AML-193 (cell line): ENCODE results near the gene PTPRR.
"Not testable (repeated sequence)": the region's sequence is repeated elsewhere in the genome, so short reads cannot be mapped to it uniquely, and the experiment has no call there.

ENCODE experiments used
- DNase-seq, 2 experiments: peaks; one replicate each; lab custom pipeline; 2025; lab: John Stamatoyannopoulos, UW

PTPRR gene

DNA sequence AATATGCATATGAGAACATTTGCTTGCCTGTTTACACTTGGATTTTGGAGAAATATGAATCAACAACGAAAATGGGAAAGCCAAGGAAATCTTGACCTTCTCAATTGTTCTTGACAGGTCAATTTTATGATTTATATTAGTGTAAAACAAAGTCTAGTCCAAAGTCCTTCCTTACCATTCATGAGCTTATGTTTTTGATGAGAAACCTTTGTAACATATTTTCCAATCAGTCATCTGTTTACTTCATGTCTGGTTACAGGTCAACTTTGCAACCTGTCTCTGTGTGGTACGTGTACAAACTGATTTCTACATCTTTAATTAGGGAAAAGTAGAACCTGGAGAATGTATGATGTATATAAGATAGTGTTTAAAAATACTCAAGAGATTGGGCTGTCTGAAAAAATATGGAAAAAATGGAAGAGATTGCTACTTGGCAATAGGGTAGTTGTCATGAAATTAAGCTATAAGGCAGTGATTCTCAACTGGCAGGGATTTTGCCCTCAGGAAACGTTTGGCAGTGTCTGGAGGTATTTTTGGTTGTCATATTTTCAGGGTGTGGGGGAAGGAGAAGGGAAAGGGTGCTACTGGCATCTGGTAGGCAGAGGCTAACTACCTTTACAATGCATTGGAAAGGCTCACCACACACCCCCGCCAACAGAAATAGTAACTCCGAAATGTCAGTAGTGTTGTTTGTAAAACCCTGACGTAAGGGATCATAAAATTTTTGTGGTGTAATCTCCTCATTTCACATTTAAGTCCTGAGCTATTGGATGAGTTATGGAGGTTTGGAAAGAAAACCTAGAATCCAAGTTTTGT lies 172.9 kb downstream of the PTPRR start:
- no peak for DNase-seq

DNA sequence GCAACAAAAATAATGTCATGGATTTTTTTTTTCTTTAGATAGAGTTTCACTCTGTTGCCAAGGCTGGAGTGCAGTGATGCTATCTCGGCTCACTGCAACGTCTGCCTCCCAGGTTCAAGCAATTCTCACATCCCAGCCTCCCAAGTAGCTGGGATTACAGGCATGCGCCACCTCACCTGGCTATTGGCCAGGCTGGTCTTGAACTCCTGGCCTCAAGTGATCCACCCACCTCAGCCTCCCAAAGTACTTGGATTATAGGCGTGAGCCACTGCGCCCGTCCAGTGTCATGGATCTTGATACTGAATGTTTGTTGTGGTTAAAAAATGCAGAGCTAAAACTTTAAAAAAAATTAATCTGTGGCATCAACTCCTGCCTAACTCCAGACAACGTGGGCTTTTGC lies 175.5 kb downstream of the PTPRR start:
- no peak for DNase-seq

DNA sequence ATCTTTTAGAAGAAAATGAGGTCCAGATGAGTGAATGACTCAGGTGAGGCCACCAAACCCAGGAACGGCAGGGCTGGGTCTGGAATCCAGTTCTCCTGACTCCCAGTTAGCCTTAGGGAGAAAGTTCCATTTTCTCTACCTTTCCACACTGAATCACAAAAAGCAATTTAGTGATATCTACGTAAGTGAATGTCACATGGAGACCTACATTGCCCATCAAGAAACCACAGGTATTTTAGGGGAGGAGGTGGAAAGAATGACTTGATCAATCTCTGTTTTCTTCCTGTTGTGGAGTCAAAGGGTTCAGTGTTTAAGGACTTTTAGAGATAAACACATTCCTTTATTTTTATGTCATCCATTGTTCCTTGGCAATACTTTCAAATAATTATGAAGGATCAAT lies 176.4 kb downstream of the PTPRR start:
- no peak for DNase-seq

DNA sequence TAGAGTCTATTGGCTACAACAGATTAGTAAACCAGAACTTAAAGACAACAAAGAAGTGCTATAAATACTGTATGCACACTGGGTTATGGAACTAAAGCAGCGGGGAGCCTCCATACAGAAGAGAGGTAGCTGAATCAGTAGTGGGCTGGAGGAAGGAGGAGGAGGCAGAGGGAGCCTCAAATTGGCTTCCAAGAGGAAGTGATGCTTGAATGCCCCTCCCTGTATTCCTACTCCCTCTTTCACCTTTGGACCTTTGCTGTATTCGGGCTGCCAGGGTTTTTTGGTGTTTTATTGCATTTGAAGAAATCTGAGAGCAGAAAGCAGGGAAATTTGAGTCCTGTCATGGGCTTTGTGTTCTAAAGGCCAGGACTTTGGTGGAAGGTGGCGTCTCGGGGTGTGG lies 179.3 kb downstream of the PTPRR start:
- DNase-seq = no peak

GRCh38 chr12:70739756-70740155 lies 180.8 kb downstream of the PTPRR start:
- DNase-seq = no peak

- DNase-seq = no peak
These were observed 184.0 kb downstream of the PTPRR start for GRCh38 chr12:70736351-70737133.

- DNase-seq = not testable (repeated sequence)
These were observed 185.3 kb downstream of the PTPRR start for GRCh38 chr12:70735197-70735596.

GRCh38 chr12:70733385-70733784 lies 187.2 kb downstream of the PTPRR start:
- DNase-seq = peak in 1 of 2 experiments; percentile 39

DNA sequence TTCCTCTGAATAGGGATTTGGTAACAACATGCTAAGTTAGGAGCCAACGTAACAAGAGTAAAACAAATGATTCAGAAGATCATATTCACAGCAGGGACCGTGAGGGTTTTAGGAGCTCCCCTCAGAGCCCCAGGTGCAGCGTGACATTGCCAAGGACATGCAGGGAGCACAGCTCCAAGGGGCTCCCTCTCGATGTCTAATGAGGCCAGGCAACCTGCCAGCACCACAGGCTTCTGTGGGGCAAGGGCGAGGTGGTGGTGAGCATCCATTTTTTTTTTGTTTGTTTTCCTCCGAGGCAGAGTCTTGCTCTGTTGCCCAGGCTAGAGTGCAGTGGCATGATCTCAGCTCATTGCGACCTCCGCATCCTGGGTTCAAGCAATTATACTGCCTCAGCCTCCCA lies 188.3 kb downstream of the PTPRR start:
- no peak for DNase-seq

DNA sequence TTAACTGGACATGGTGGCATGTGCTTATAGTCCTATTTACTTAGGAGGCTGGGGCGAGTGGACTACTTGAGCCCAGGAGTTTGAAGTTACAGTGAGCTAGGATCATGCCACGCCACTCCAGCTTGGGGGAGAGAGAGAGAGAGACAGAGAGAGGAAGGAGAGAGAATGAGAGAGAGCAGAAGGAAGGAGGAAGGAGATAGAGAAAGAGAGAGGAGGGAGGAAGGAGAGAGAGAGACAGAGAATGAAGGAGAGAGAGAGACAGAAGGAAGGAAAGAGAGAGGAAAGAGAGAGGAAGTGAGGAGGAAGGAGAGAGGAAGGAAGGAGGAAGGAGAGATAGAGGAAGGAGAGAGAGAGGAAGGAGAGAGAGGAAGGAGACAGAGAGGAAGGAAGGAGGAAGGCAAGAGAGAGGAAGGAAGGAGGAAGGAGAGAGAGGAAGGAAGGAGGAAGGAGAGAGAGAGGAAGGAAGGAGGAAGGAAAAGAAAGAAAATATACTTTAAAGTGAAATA lies 189.8 kb downstream of the PTPRR start:
- no peak for DNase-seq

GRCh38 chr12:70724444-70724843 lies 196.1 kb downstream of the PTPRR start:
- DNase-seq = peak; percentile 25 to 40

DNA sequence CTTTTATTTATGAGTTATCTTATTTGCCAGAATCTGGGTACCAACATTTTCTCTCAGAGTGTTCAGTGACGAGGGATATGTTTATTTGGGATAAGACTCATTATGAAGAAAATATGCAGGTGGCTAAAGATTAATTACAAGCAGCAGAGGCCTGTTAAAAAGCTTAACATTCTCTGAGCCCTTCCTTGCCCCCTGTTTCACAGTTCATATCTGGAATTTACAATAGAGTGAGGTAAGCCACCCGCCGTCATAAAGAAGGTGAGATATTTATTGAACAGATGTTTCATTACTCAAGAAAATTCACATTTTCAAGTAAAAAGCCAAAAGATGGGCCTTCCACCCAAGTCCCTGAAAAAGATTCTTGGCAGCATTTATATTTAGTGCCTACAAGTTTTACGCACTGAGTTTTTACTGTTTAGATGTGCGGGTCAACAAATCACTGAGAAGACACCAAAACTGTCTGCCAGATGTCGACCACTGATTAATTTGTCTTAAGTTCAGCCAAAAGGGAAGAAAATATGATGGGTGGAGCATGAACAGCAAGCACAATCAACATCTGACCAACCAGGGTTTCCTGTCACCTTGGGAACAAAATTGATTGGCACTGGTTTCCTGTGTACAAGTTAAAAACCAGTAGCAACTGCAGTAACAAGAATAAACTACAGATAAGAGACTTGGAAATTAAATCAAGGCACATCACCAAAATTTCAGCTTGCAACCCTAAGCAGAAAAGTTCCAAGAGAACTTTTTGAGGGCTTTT lies 197.8 kb downstream of the PTPRR start:
- no peak for DNase-seq

DNA sequence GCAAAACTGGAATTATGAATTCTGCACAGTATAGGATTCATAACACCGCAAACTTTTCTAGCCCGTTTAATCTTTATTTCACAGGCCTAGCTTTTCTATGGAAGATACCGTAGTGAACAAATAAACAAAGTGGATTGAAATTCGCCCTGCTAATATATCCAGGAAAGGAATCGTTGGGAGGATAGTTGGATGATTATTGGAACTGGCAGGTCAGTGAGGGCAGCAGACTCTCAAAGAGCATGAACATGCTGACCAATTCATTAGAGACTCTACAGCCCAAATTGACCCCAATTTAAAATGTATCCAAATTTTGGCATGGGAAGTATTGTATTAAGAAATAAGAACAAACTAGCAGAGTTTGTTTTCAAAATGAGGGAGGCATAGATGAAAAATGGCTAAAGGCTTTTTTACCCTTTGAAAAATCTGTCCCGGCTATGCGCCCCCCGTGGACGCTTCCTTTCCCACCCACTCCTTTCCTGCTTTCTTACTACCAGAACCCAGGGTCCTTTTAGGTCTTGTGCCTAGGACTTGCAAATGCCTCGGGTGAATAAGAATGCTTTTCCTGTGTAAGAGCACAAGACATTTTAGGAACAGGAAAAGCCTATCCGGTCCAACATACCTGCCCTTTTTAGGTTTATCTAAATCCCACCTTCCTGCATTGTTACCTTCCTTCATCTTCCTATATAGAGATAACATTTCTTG lies 198.7 kb downstream of the PTPRR start:
- no peak for DNase-seq

DNA sequence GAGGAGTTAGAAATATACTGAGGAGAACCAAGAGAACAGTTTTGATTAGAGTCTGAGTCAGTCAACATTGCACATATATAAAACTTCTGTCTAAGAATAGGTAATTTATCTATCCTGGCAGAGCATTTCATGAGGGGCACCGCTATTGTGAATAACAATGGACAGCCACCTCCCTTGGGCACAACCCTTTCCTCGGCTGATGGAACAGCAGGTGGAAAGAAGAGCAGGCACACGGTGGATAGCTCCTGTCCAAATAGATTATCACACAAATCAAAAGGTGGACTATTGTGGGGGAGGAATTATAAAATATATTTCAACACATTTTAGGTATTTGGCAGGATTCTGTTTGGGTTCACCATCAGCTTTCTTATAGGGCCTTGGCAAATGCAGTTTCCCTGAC lies 199.3 kb downstream of the PTPRR start:
- no peak for DNase-seq

DNA sequence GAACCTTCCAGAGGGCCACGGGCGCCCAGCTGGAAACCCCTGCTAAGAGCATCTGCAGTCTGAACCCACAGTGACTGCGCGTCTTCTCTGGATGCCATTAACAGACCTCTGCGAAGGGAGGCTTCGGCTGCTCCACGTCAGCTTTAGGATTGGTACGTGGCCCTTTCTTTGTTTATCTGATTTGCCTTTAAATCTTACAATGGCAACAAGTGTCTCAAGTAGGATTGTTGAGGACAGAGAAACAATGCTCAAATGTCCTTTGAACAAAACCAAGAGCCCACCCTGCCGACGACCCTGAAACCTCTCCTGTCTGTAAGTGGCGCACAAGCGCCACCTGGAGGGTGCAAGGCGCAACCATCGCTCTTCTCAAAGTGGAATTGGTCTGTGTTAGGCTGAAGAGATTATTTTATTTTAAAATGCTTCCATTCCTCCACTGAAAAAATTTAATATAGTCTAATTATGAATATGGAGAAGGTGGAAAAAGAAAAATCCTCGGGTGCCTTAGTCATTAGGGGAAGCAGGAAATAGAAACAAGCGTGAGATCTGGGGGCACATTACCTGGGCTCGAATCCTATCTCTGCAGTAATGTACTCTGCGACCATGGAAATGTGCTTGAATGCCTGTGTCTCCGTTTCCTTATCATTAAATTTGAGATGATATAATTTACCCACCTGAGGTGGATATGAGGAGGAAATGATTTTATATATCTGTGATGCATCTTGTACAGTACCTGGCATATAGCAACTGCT lies 200.7 kb downstream of the PTPRR start:
- DNase-seq = peak; percentile 1 to 2

DNA sequence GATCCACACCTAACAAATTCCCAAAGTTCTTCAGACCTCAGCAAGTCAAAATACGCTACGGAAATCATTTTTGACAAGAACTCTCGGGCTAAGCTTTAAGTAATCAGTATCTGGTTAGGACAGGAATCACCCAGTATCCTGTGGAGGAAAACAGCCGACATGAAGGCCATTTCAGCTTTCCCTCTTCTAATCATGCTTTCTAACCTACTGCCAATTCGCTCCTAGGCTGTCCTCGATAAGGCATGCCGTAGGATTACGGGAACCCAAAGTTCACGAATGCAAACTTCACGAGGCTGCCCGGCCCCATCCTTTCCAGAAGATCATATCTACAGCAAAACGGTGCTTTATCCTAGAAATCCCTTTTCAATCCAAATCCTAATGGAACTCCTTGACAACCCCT lies 201.5 kb downstream of the PTPRR start:
- DNase-seq = no peak

DNA sequence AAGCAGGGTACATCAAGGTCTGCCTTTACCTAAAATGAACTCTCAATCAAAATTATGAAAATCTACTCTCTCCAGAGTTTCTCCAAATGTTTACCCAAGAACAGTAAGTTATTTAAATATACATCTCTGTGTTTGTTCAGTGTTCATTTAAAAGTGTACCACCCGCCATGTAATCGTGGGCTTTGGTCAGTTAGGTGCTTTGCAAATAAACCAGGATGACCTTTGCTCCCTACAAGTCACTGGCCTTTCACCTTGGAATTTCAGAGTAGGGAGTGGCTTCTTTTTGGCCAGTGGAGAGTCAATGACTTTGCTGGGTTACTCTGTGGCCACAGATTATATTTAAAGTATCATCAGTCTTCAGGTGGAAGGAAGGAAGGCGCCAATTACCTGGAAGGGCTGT lies 208.7 kb downstream of the PTPRR start:
- DNase-seq = no peak

DNA sequence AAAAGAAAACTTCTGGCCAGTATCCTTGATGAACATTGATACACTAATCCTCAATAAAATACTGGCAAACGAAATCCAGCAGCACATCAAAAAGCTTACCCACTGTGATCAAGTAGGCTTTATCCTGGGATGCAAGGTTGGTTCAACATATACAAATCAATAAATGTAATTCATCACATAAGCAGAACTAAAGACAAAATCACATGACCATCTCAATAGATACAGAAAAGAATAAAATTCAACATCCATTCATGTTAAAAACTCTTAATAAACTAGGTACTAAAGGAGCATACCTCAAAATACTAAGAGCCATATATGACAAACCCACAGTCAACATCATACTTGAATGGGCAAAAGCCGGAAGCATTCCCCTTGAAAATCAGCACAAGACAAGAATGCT lies 211.5 kb downstream of the PTPRR start:
- DNase-seq = no peak

GRCh38 chr12:70706611-70707010 lies 213.9 kb downstream of the PTPRR start:
- no peak for DNase-seq

- DNase-seq = no peak
These were observed 222.2 kb downstream of the PTPRR start for GRCh38 chr12:70698345-70698744.
